ENCODE measurements around the gene ATP1A4.

DNA sequence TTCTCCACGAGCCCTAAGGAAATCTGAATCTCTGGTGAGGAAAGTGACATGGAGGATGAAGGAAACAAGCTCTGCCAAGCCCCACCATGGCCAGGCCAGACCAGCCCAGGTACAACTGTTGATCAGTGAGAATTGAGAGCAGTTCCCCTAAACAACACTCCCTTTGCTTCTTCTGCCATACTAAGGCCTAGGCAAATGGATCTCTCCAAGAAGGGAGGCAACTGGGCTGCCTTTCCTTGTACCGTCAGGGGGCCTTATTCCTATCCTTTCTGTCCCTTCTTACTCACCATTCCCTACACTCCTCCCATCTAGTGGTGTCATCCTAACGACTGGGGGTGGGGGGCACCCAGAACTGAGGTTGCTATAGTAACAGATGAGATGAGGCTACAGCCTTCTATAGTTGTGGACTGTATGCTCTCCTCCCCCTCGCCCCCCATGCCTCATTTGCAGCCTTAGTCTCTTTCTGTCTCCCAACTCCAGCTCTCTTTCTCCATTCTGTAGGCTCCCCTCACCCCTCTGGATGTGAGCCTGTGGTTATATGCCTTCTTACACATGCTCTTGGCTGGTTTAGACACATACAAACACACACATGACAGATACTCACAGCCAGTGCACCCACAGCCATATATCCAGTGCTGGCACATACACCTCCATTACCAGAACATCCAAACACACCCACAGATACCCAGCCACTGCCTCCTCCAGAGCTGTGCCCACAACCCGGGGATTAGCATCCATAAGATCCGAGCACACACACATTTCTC lies 57.3 kb downstream of the ATP1A4 start:
- TF ChIP-seq CTCF (IDR thresholded peaks at IDR 0.05), result no peak
- TF ChIP-seq POLR2A (IDR thresholded peaks at IDR 0.05), result no peak
